ENCODE results near the gene RXRA.

- TF ChIP-seq POLR2A (IDR thresholded peaks at IDR 0.05; ENCODE audit: low read length): no peak
- no peak for TF ChIP-seq GATA1 (IDR thresholded peaks at IDR 0.05; ENCODE audit: low read depth, low read length)
Measured at GRCh38 chr9:134342746-134343115, 16.5 kb downstream of the RXRA start.
